GM10266 (cell line): Measurements from ENCODE around the gene GSG1L.

Source experiments
- DNase-seq: peaks from one replicate; pipeline ENCODE4 v3.0.0; 2012; ENCODE audit errors: extremely low spot score
- CTCF ChIP-seq: IDR thresholded peaks from 2 replicates; pipeline ENCODE4 v1.5.1; 2012; ENCODE audit warnings: mild to moderate bottlenecking, low read depth; ENCODE audit not compliant: control insufficient read depth, insufficient read depth; ENCODE audit errors: missing control alignments

Gene GSG1L

GRCh38 chr16:28090646-28091377 lies 27.3 kb upstream of the GSG1L start:
- peak; percentile 15 for TF ChIP-seq CTCF
- no peak for DNase-seq

- TF ChIP-seq CTCF, result no peak
- peak; percentile 38 for DNase-seq
Measured at GRCh38 chr16:28089992-28090365, 26.5 kb upstream of the GSG1L start.

- no peak for TF ChIP-seq CTCF
Measured at GRCh38 chr16:28089205-28089991, 25.9 kb upstream of the GSG1L start.

GRCh38 chr16:28087675-28088300 lies 24.3 kb upstream of the GSG1L start:
- no peak for TF ChIP-seq CTCF
- DNase-seq, result peak; percentile 26

More at GRCh38 chr16:28089205-28089991, 25.9 kb upstream of the GSG1L start:
- no peak for DNase-seq

- no peak for DNase-seq
- no peak for TF ChIP-seq CTCF
Measured at GRCh38 chr16:28087140-28087660, 23.7 kb upstream of the GSG1L start.

- no peak for TF ChIP-seq CTCF
- no peak for DNase-seq
Measured at GRCh38 chr16:28086186-28087139, 22.9 kb upstream of the GSG1L start.
